ENCODE measurements around the gene CHTF18.
"Not testable (repeated sequence)": the region's sequence is repeated elsewhere in the genome, so short reads cannot be mapped to it uniquely, and the experiment has no call there.

Gene CHTF18

GRCh38 chr16:813916-814412 is 25.5 kb downstream of the CHTF18 start:
- no peak for DNase-seq

DNA sequence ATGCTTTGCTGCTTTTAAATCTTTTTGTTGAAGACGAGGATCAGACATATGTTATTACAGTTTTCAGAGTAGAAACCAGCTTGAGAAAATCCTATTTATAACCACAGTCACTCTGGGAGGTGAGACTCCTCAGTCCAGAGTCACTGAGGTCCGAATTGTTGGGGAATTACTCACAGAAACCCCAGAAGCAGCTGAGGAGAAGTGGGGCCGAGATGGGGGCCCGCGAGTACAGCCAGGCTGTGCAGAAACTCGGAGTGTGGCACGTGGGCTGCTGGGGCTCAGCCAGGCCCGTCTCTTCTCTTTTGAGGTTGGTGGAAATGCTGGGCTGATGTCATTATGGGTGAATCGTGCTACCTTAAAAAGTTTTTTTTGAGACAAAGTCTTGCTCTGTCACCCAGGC is 26.6 kb downstream of the CHTF18 start:
- no peak for DNase-seq

GRCh38 chr16:815861-816260 is 27.4 kb downstream of the CHTF18 start:
- no peak for DNase-seq

- DNase-seq = no peak
These were observed 28.8 kb downstream of the CHTF18 start for GRCh38 chr16:817001-817906.

- DNase-seq = no peak
These were observed 29.7 kb downstream of the CHTF18 start for GRCh38 chr16:818132-818531.

DNA sequence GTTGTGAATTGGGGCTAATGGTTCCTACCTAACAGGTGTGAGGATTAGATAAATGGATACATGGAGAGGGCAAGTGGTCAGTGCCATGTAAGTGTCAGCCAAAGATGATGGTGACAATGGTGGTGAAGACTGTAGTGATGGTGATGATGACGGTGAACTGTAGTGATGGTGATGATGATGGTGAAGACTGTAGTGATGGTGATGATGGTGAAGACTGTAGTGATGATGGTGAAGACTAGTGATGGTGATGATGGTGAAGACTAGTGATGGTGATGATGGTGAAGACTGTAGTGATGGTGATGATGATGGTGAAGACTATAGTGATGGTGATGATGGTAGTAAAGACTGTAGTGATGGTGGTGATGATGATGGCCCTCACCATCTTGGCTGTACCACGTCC is 30.2 kb downstream of the CHTF18 start:
- no peak for DNase-seq

- peak; percentile 41 for DNase-seq
These were observed 31.1 kb downstream of the CHTF18 start for GRCh38 chr16:819336-820043.

DNA sequence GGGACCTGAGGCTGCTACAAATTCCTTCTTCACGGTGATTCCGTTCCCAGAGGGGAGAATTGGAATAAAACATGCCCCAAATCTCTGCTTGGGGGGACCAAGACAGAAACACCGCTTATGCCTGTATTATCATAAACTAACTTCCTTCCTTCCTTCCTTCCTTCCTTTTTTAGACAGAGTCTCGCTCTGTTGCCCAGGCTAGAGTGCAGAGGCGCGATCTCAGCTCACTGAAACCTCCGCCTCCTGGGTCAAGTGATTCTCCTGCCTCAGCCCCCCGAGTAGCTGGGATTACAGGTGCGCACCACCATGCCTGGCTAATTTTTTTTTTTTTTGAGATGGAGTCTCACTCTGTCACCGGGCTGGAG is 31.6 kb downstream of the CHTF18 start:
- DNase-seq = not testable (repeated sequence)

DNA sequence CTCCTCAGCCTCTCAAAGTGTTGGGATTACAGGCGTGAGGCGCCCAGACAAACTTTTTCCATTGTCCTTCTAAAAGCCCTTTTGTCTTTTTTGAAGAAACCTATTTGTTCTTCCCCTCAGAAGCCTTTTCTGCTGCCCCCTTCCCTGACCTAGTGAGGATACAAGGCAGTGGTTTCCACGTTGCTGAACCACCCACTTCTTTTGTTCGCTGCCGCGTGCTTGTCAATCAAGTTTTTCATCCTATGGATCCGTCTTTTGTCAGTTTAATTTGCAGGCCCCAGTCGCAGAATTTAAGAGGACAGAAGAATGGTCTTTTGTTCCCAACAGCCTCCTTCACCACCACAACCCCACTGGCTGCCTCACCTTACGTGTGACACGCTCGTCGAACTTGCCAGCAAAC is 32.3 kb downstream of the CHTF18 start:
- DNase-seq = no peak

GRCh38 chr16:821751-822150 is 33.3 kb downstream of the CHTF18 start:
- DNase-seq = no peak

- no peak for DNase-seq
These were observed 33.9 kb downstream of the CHTF18 start for GRCh38 chr16:822174-822908.

DNA sequence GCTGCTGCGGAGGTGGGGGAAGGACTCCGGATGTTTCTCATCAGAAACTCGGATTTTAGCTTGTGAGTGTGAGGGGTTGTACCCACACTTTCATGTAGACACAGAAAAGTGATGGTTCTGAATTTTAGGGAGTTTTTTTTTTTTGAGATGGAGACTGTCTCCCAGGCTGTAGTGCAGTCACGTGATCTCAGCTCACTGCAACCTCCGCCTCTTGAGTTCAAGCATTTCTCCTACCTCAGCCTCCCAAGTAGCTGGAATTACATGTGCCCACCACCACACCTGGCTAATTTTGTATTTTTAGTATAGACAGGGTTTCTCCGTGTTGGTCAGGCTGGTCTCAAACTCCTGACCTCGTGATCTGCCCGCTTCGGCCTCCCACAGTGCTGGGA is 34.5 kb downstream of the CHTF18 start:
- DNase-seq = no peak

DNA sequence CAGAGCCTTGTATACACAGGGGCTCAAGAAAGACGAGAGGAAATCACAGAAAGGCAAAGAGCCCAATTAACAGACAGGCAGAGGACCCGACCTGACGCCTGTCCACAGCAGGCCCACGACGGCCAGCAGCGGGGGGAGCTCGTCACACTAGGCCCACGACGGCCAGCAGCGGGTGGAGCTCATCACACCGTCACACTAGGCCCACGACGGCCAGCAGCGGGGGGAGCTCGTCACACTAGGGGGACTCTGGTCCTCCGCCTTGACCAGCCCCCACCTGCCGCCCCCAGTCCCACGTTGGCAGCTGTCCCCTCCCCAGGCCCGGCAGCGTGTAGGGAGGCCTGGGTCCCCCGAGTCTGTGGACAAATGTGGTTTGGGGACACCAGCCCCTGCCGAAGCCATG is 35.8 kb downstream of the CHTF18 start:
- DNase-seq = no peak

- no peak for DNase-seq
These were observed 36.2 kb downstream of the CHTF18 start for GRCh38 chr16:824601-825000.

- no peak for DNase-seq
These were observed 37.1 kb downstream of the CHTF18 start for GRCh38 chr16:825341-826061.

GRCh38 chr16:827513-827912 is 39.1 kb downstream of the CHTF18 start:
- DNase-seq = no peak

DNA sequence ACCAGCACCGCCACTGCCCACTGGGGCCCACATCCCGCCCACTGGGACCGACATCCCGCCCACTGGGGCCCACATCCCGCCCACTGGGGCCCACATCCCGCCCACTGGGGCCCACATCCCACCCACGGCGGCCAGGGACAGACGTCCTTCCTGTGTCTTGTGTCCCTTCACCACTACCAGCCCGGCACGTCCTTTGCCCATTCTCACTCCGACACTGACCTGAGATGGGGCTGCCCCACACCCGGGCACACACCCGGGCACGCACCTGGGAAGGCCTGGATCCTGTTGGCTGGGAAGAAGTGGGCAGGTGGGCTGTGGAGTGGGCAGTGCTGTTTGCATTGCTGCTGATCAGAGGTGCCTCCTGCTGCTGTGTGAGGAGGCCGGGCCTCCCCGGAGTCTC is 40.5 kb downstream of the CHTF18 start:
- DNase-seq = no peak

- no peak for DNase-seq
These were observed 41.9 kb downstream of the CHTF18 start for GRCh38 chr16:830107-830870.

- no peak for DNase-seq
These were observed 42.6 kb downstream of the CHTF18 start for GRCh38 chr16:830871-831570.

GRCh38 chr16:831571-832413 is 43.4 kb downstream of the CHTF18 start:
- DNase-seq = no peak
